ENCODE results near the gene GADD45GIP1.

- TF ChIP-seq, protein P1, sequence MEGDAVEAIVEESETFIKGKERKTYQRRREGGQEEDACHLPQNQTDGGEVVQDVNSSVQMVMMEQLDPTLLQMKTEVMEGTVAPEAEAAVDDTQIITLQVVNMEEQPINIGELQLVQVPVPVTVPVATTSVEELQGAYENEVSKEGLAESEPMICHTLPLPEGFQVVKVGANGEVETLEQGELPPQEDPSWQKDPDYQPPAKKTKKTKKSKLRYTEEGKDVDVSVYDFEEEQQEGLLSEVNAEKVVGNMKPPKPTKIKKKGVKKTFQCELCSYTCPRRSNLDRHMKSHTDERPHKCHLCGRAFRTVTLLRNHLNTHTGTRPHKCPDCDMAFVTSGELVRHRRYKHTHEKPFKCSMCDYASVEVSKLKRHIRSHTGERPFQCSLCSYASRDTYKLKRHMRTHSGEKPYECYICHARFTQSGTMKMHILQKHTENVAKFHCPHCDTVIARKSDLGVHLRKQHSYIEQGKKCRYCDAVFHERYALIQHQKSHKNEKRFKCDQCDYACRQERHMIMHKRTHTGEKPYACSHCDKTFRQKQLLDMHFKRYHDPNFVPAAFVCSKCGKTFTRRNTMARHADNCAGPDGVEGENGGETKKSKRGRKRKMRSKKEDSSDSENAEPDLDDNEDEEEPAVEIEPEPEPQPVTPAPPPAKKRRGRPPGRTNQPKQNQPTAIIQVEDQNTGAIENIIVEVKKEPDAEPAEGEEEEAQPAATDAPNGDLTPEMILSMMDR (IDR thresholded peaks at IDR 0.05) = no peak
- no peak for TF ChIP-seq EP300 (IDR thresholded peaks at IDR 0.05; ENCODE audit: low read depth)
- no peak for TF ChIP-seq POLR2A (IDR thresholded peaks at IDR 0.05)
- no peak for TF ChIP-seq POLR2AphosphoS5 (IDR thresholded peaks at IDR 0.05)
Measured at GRCh38 chr19:12935071-12935470, 22.0 kb downstream of the GADD45GIP1 start.
